K562 (cell line): ENCODE measurements around the gene RBP3. TPM values are rescaled to one million over a fixed set of nuclear protein-coding genes. Genes with fewer than 3 reads are reported as not detected.

Experiments used
- ASH1L ChIP-seq: fragments of 450-650 bp; IDR thresholded peaks from 2 replicates; pipeline ENCODE4 v1.6.1; 2018; ENCODE audit warnings: borderline replicate concordance, mild to moderate bottlenecking, low read depth; ENCODE audit not compliant: partially characterized antibody
- CBX1 ChIP-seq: sonication (generic); IDR thresholded peaks from 2 replicates; pipeline ENCODE4 v1.6.1; 2016; ENCODE audit warnings: antibody characterized with exemption, low read depth, mild to moderate bottlenecking
- CC2D1A ChIP-seq: fragments of 450-650 bp; IDR thresholded peaks from 2 replicates; pipeline ENCODE4 v1.6.1; 2017; ENCODE audit warnings: mild to moderate bottlenecking
- DNMT1 ChIP-seq: fragments of 450-650 bp; IDR thresholded peaks from 2 replicates; pipeline ENCODE4 v1.6.1; 2016; ENCODE audit warnings: antibody characterized with exemption, mild to moderate bottlenecking
- FOS ChIP-seq: IDR thresholded peaks from 3 replicates; pipeline ENCODE4 v1.6.1; 2011; ENCODE audit not compliant: insufficient read length; ENCODE audit errors: extremely low read depth
- FOXM1 ChIP-seq, 2 experiments: fragments of 450-650 bp in 1 of 2; sonication (generic) in 1 of 2; formaldehyde crosslinking in 1 of 2; IDR thresholded peaks; 2 replicates each; pipeline versions ENCODE4 v1.6.1 to v1.9.0; 2017 to 2022; ENCODE audit warnings: low read depth in 2 of 2, mild to moderate bottlenecking in 2 of 2, missing genetic modification reagents in 1 of 2, moderate library complexity in 1 of 2
- LEF1 ChIP-seq: fragments of 450-650 bp; IDR thresholded peaks from 2 replicates; pipeline ENCODE4 v1.6.1; 2016; ENCODE audit warnings: mild to moderate bottlenecking
- MBD2 ChIP-seq: sonication (generic); IDR thresholded peaks from 2 replicates; pipeline ENCODE4 v1.6.1; 2016; ENCODE audit warnings: low read depth, borderline replicate concordance
- NFYB ChIP-seq: IDR thresholded peaks from 2 replicates; pipeline ENCODE4 v1.6.1; 2011; ENCODE audit warnings: mild to moderate bottlenecking, moderate library complexity; ENCODE audit not compliant: insufficient read length; ENCODE audit errors: extremely low read depth
- NRF1 ChIP-seq, 2 experiments: fragments of 450-650 bp; IDR thresholded peaks in 1 of 2; conservative IDR thresholded peaks in 1 of 2; 2 replicates each; pipeline ENCODE4 v1.6.1; 2014; ENCODE audit warnings: mild to moderate bottlenecking in 2 of 2
- RBM25 ChIP-seq: fragments of 200-400 bp; formaldehyde crosslinking; IDR thresholded peaks from 2 replicates; pipeline ENCODE4 v1.6.1; 2018; ENCODE audit warnings: low read length, low read depth, moderate library complexity; ENCODE audit not compliant: severe bottlenecking
- TCFL5 ChIP-seq: fragments of 250-450 bp; sonication (Bioruptor Pico); conservative IDR thresholded peaks from 2 replicates; pipeline ENCODE4 v1.6.1; 2021; ENCODE audit warnings: mild to moderate bottlenecking, moderate library complexity, matching md5 sums
- ZNF384 ChIP-seq: IDR thresholded peaks from 2 replicates; pipeline ENCODE4 v1.6.1; 2012; ENCODE audit warnings: low read depth, low read length, improper control_type of control experiment
- polyA plus RNA-seq, 8 experiments: library from polyadenylated mRNA; depleted of rRNA in 4 of 8; stranded (reverse) in 5 of 8; unstranded in 3 of 8; fragments of >200 nt; fragmentation: Nextera tagmentation in 2 of 8; fragmentation: Illumina TruSeq in 1 of 8; extraction: Ambion mirVana in 2 of 8; extraction: Trizol in 1 of 8; gene quantifications; 2 replicates each; pipeline versions ENCODE4 v1.2.1 to v1.2.3, GENCODE V29; 2011 to 2014; ENCODE audit warnings: inconsistent platforms in 1 of 8, missing spikeins in 1 of 8
- total RNA-seq, 7 experiments: library from RNA; depleted of rRNA in 6 of 7; stranded (reverse); fragments of >200 nt in 6 of 7; fragmentation: Illumina TruSeq in 2 of 7; extraction: Trizol in 2 of 7; gene quantifications; 2 replicates each; pipeline versions ENCODE4 v1.2.1 to v1.2.3, GENCODE V29; 2011 to 2021; ENCODE audit warnings: low replicate concordance in 1 of 7
- TF ChIP-seq, protein P1 (sequence below): fragments of 200-800 bp; sonication (Bioruptor generic); IDR thresholded peaks from 2 replicates; pipeline ENCODE4 v1.6.1; 2016; ENCODE audit warnings: missing genetic modification characterization, missing compliant biosample characterization

The RBP3 gene
- total and polyA plus RNA-seq, 9 of the 15 experiments (the other 6 are each of a cell fraction or from before 2014, with no cell fraction given), result not detected

GRCh38 chr10:47318706-47319105, 29.5 kb upstream of the RBP3 start (continued):
- TF ChIP-seq, protein P1, sequence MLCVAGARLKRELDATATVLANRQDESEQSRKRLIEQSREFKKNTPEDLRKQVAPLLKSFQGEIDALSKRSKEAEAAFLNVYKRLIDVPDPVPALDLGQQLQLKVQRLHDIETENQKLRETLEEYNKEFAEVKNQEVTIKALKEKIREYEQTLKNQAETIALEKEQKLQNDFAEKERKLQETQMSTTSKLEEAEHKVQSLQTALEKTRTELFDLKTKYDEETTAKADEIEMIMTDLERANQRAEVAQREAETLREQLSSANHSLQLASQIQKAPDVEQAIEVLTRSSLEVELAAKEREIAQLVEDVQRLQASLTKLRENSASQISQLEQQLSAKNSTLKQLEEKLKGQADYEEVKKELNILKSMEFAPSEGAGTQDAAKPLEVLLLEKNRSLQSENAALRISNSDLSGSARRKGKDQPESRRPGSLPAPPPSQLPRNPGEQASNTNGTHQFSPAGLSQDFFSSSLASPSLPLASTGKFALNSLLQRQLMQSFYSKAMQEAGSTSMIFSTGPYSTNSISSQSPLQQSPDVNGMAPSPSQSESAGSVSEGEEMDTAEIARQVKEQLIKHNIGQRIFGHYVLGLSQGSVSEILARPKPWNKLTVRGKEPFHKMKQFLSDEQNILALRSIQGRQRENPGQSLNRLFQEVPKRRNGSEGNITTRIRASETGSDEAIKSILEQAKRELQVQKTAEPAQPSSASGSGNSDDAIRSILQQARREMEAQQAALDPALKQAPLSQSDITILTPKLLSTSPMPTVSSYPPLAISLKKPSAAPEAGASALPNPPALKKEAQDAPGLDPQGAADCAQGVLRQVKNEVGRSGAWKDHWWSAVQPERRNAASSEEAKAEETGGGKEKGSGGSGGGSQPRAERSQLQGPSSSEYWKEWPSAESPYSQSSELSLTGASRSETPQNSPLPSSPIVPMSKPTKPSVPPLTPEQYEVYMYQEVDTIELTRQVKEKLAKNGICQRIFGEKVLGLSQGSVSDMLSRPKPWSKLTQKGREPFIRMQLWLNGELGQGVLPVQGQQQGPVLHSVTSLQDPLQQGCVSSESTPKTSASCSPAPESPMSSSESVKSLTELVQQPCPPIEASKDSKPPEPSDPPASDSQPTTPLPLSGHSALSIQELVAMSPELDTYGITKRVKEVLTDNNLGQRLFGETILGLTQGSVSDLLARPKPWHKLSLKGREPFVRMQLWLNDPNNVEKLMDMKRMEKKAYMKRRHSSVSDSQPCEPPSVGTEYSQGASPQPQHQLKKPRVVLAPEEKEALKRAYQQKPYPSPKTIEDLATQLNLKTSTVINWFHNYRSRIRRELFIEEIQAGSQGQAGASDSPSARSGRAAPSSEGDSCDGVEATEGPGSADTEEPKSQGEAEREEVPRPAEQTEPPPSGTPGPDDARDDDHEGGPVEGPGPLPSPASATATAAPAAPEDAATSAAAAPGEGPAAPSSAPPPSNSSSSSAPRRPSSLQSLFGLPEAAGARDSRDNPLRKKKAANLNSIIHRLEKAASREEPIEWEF (CRISPR knock-in tag), result no peak
- TF ChIP-seq NFYB (peak; percentile 90), FOS (peak; percentile 74), NRF1 (conservative IDR thresholded peaks at IDR 0.05 in 1 of 2, IDR thresholded peaks at IDR 0.05 in 1 of 2) (no peak), ASH1L (peak; percentile 71), ZNF384 (peak; percentile 42; the same call in 1 of the 2 replicates), LEF1 (no peak), TCFL5 (CRISPR knock-in tag) (no peak), FOXM1 (IDR thresholded peaks at IDR 0.05; ENCODE audit: low read depth) (0 out of 2 replicates have a peak, but pooled peaks have one; percentile 19), FOXM1 (CRISPR knock-in tag; IDR thresholded peaks at IDR 0.05; ENCODE audit: low read depth) (no peak), CBX1 (no peak), CC2D1A (peak; percentile 20; the same call in 1 of the 2 replicates), MBD2 (0 out of 2 replicates have a peak, but pooled peaks have one; percentile 21), DNMT1 (no peak), RBM25 (peak; percentile 37)
